ENCODE measurements around the gene SLFN11. TPM values are rescaled to one million over a fixed set of nuclear protein-coding genes. Genes with fewer than 3 reads are reported as not detected.

SLFN11 gene
- total and polyA plus RNA-seq, 2 experiments from 2014 or later = not detected

- Histone ChIP-seq H3K9me2 (ENCODE audit: insufficient read depth) (no peaks in the 10 kb centered on the region), H3K36me3 (ENCODE audit: insufficient read depth) (no peaks in the 10 kb centered on the region), H3K27ac (ENCODE audit: low read depth) (no peak overlapping the region), H3K4me1 (ENCODE audit: insufficient read depth) (peaks cover 18% of the 10 kb centered on the region), H2AFZ (no peak overlapping the region), H3K79me2 (replicated peaks; ENCODE audit: insufficient read depth) (no peaks in the 10 kb centered on the region), H3F3A (replicated peaks; ENCODE audit: low read depth) (peaks cover 3% of the 10 kb centered on the region; the same call in 1 of the 2 replicates), H3K4me3 (no peak overlapping the region), H3K27me3 (ENCODE audit: insufficient read depth) (peaks cover 84% of the 10 kb centered on the region), H4K20me1 (replicated peaks; ENCODE audit: insufficient read depth) (peaks cover 3% of the 10 kb centered on the region; the same call in 1 of the 2 replicates), H3K4me2 (no peak overlapping the region)
- no peak for ATAC-seq
- Mint-ChIP-seq H3K4me3 (no peak overlapping the region), H3K27ac (no peak overlapping the region), H3K4me1 (0 out of 3 replicates have a peak, but pooled peaks cover 5% of the 10 kb centered on the region), H3K9me3 (peaks cover 9% of the 10 kb centered on the region; the same call in 2 of the 3 replicates), H3K27me3 (ENCODE audit: insufficient read depth, low read depth, poor library complexity) (peaks cover 46% of the 10 kb centered on the region), H3K36me3 (ENCODE audit: low read depth) (no peaks in the 10 kb centered on the region)
- no peak for DNase-seq (ENCODE audit: low spot score)
- TF ChIP-seq JUNB (IDR thresholded peaks at IDR 0.05; ENCODE audit: unreplicated experiment) = no peak
- TF ChIP-seq ZNF331 (CRISPR knock-in tag; IDR thresholded peaks at IDR 0.05; ENCODE audit: low read depth) = no peak
- TF ChIP-seq, protein P1, sequence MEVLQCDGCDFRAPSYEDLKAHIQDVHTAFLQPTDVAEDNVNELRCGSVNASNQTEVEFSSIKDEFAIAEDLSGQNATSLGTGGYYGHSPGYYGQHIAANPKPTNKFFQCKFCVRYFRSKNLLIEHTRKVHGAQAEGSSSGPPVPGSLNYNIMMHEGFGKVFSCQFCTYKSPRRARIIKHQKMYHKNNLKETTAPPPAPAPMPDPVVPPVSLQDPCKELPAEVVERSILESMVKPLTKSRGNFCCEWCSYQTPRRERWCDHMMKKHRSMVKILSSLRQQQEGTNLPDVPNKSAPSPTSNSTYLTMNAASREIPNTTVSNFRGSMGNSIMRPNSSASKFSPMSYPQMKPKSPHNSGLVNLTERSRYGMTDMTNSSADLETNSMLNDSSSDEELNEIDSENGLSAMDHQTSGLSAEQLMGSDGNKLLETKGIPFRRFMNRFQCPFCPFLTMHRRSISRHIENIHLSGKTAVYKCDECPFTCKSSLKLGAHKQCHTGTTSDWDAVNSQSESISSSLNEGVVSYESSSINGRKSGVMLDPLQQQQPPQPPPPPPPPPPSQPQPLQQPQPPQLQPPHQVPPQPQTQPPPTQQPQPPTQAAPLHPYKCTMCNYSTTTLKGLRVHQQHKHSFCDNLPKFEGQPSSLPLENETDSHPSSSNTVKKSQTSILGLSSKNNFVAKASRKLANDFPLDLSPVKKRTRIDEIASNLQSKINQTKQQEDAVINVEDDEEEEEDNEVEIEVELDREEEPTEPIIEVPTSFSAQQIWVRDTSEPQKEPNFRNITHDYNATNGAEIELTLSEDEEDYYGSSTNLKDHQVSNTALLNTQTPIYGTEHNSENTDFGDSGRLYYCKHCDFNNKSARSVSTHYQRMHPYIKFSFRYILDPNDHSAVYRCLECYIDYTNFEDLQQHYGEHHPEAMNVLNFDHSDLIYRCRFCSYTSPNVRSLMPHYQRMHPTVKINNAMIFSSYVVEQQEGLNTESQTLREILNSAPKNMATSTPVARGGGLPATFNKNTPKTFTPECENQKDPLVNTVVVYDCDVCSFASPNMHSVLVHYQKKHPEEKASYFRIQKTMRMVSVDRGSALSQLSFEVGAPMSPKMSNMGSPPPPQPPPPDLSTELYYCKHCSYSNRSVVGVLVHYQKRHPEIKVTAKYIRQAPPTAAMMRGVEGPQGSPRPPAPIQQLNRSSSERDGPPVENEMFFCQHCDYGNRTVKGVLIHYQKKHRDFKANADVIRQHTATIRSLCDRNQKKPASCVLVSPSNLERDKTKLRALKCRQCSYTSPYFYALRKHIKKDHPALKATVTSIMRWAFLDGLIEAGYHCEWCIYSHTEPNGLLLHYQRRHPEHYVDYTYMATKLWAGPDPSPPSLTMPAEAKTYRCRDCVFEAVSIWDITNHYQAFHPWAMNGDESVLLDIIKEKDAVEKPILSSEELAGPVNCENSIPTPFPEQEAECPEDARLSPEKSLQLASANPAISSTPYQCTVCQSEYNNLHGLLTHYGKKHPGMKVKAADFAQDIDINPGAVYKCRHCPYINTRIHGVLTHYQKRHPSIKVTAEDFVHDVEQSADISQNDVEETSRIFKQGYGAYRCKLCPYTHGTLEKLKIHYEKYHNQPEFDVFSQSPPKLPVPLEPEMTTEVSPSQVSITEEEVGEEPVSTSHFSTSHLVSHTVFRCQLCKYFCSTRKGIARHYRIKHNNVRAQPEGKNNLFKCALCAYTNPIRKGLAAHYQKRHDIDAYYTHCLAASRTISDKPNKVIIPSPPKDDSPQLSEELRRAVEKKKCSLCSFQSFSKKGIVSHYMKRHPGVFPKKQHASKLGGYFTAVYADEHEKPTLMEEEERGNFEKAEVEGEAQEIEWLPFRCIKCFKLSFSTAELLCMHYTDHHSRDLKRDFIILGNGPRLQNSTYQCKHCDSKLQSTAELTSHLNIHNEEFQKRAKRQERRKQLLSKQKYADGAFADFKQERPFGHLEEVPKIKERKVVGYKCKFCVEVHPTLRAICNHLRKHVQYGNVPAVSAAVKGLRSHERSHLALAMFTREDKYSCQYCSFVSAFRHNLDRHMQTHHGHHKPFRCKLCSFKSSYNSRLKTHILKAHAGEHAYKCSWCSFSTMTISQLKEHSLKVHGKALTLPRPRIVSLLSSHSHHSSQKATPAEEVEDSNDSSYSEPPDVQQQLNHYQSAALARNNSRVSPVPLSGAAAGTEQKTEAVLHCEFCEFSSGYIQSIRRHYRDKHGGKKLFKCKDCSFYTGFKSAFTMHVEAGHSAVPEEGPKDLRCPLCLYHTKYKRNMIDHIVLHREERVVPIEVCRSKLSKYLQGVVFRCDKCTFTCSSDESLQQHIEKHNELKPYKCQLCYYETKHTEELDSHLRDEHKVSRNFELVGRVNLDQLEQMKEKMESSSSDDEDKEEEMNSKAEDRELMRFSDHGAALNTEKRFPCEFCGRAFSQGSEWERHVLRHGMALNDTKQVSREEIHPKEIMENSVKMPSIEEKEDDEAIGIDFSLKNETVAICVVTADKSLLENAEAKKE (CRISPR knock-in tag; IDR thresholded peaks at IDR 0.05) = no peak
- no peak for TF ChIP-seq ETS1 (IDR thresholded peaks at IDR 0.05)
- TF ChIP-seq NANOG (IDR thresholded peaks at IDR 0.05; ENCODE audit: borderline replicate concordance) = no peak
- TF ChIP-seq CREB1 (CRISPR knock-in tag; IDR thresholded peaks at IDR 0.05; ENCODE audit: low read depth) = no peak
Observed at GRCh38 chr17:35377068-35377467, 3.6 kb upstream of the SLFN11 start.

Data from GM23338 (cell line).